Testis (tissue), 3 donors: ENCODE measurements around the gene FRMD3. TPM values are rescaled to one million over a fixed set of nuclear protein-coding genes. Genes with fewer than 3 reads are reported as not detected.

Experiments
- DNase-seq: peaks from one replicate; pipeline ENCODE4 v3.0.0-alpha.2; 2019
- H3K27ac ChIP-seq, 2 donors: fragments of 200-600 bp; sonication (generic); one replicate each; pipeline ENCODE4 v1.5.1; 2019
- H3K27me3 ChIP-seq: fragments of 200-600 bp; sonication (generic); one replicate; pipeline ENCODE4 v1.5.1; 2019
- H3K36me3 ChIP-seq: fragments of 200-600 bp; sonication (generic); one replicate; pipeline ENCODE4 v1.5.1; 2017; ENCODE audit warnings: low read depth; ENCODE audit errors: missing control alignments
- H3K4me1 ChIP-seq: fragments of 200-600 bp; sonication (generic); one replicate; pipeline ENCODE4 v1.5.1; 2019
- H3K4me3 ChIP-seq, 2 donors: fragments of 200-600 bp; sonication (generic); one replicate each; pipeline ENCODE4 v1.5.1; 2017 to 2019
- H3K9me3 ChIP-seq: fragments of 200-600 bp; sonication (generic); one replicate; pipeline ENCODE4 v1.5.1; 2017
- CTCF ChIP-seq, 3 experiments: fragments of 450-650 bp in 2 of 3; fragments of 200-600 bp in 1 of 3; sonication (generic) in 1 of 3; IDR thresholded peaks; one replicate each; pipeline ENCODE4 v1.5.1; 2016 to 2019; ENCODE audit warnings: antibody characterized with exemption in 3 of 3, mild to moderate bottlenecking in 2 of 3, moderate library complexity in 1 of 3
- POLR2A ChIP-seq: fragments of 450-650 bp; IDR thresholded peaks from one replicate; pipeline ENCODE4 v1.6.1; 2017; ENCODE audit warnings: antibody characterized with exemption, mild to moderate bottlenecking, moderate library complexity
- WGBS, 2 donors: methylation state at CpG; one replicate each; pipeline ENCODE4 v1.1.5; 2018; 5-methylcytosine and 5-hydroxymethylcytosine counted together
- intact Hi-C: fragments of 100-400 bp; cut with DNase I; formaldehyde crosslinking; loops from one replicate; pipeline ENCODE4 v1.15.1; 2023; ENCODE audit warnings: low total_unique reads
- polyA plus RNA-seq: library from polyadenylated mRNA; stranded (reverse); fragments of 350-450 nt; fragmentation: Illumina TruSeq; extraction: RNeasy Lipid Tissue Mini Kit (QIAGEN cat#74804); gene quantifications from one replicate; pipeline ENCODE4 v1.2.3, GENCODE V29; 2014; ENCODE audit warnings: low read depth, low replicate concordance; ENCODE audit not compliant: insufficient read depth
- total RNA-seq, 2 donors: library from RNA; depleted of rRNA; stranded (reverse); fragments of >200 nt; gene quantifications; one replicate each; pipeline ENCODE4 v1.2.3, GENCODE V29; 2016

Gene FRMD3
- total and polyA plus RNA-seq, 3 donors from 2014 or later = 5.5 to 16.2 (median 12.5) TPM

DNA sequence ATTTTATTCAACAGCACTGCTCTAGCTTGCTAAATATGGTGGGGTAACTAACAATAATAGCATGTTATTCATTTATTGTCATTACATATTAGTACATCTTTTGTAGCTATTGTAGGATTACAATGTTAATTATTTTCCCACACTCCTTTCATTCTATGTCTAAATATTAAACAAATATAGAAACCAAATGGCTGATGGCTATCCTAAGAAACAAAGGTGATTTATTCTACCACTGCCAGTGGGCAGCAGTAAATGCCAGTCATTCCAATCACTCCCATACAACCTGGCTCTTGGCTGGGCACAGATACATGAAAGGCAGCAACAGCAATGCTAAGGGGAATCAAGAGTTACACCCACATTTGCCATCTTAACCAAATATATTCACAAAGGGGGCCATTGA is 84.1 kb downstream of the FRMD3 start:
- DNase-seq = no peak
- TF ChIP-seq POLR2A (no peak), CTCF (IDR thresholded peaks at IDR 0.05) (no peak)
- H3K36me3 ChIP-seq = no peaks in the 10 kb centered on the region
- no peaks in the 10 kb centered on the region for H3K4me1 ChIP-seq
- H3K9me3 ChIP-seq = no peaks in the 10 kb centered on the region
- intact Hi-C loops = no loop called here
- no peaks in the 10 kb centered on the region for H3K27me3 ChIP-seq
- no peak overlapping the region for H3K27ac ChIP-seq
- no peak overlapping the region for H3K4me3 ChIP-seq

- Histone ChIP-seq H3K4me1 (peaks cover 4% of the 10 kb centered on the region), H3K36me3 (no peaks in the 10 kb centered on the region), H3K27me3 (no peaks in the 10 kb centered on the region), H3K9me3 (no peaks in the 10 kb centered on the region), H3K27ac (no peak overlapping the region), H3K4me3 (no peak overlapping the region)
- 83 to 88% methylated on average over 4 of the region's 4 CpGs for WGBS, 2 donors
- intact Hi-C loops = no loop called here
- DNase-seq = no peak
- no peak for TF ChIP-seq POLR2A
- no peak for TF ChIP-seq CTCF (IDR thresholded peaks at IDR 0.05)
These were observed 86.9 kb downstream of the FRMD3 start for GRCh38 chr9:83451308-83451707.

DNA sequence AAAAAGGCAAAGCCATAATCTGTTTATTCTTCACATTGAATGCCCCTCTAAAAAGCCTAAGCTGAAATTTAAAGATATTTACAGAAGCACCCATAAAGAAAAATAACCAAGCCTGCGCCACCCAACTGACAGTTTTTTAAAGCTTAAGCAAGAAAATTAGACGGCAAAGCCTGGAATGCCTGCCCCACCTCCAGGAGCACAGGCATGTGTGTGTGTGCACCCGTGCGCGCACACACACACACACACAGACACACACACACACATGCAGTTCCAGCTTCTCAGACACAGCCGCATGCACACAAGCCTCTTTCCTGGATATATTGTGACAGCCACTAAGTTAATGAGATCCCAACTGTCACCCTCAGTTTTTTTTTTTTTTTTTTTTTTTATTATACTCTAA is 88.2 kb downstream of the FRMD3 start:
- Histone ChIP-seq H3K36me3 (no peaks in the 10 kb centered on the region), H3K4me1 (peaks cover 4% of the 10 kb centered on the region), H3K9me3 (no peaks in the 10 kb centered on the region), H3K4me3 (no peak overlapping the region), H3K27me3 (no peaks in the 10 kb centered on the region), H3K27ac (no peak overlapping the region)
- 80 to 84% methylated on average over 6 of the region's 6 CpGs for WGBS, 2 donors
- no peak for DNase-seq
- TF ChIP-seq CTCF (IDR thresholded peaks at IDR 0.05) = no peak
- TF ChIP-seq POLR2A = no peak
- intact Hi-C loops = no loop called here

DNA sequence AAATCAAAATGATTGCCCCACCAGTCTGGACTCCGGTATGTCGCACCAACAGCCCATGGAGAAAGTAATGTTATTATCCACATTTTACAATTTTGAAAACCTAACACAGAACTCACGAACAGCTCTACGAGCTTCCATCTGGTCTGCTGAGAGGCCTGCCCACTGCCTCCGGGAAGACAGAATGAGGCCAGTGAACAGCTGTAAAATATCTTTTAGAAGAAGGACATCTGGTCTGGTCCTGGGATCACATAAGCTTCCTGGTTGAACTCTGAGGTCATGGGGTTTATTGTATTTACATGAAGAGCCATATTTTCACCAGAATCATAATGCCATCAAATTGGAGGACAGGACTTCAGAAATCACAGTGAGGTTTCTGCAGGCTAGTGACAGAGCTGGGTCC is 89.0 kb downstream of the FRMD3 start:
- DNase-seq = no peak
- WGBS, 2 donors = 39 to 75% methylated on average over 5 of the region's 5 CpGs
- TF ChIP-seq CTCF (IDR thresholded peaks at IDR 0.05) = no peak
- TF ChIP-seq POLR2A = no peak
- intact Hi-C loops = no loop called here
- Histone ChIP-seq H3K4me3 (no peak overlapping the region), H3K27ac (no peak overlapping the region), H3K4me1 (peaks cover 9% of the 10 kb centered on the region), H3K27me3 (no peaks in the 10 kb centered on the region), H3K9me3 (no peaks in the 10 kb centered on the region), H3K36me3 (no peaks in the 10 kb centered on the region)

- no peaks in the 10 kb centered on the region for H3K27me3 ChIP-seq
- no peak for DNase-seq
- TF ChIP-seq POLR2A = no peak
- TF ChIP-seq CTCF (IDR thresholded peaks at IDR 0.05) = no peak
- intact Hi-C loops = no loop called here
- H3K36me3 ChIP-seq = no peaks in the 10 kb centered on the region
- H3K4me3 ChIP-seq = no peak overlapping the region
- H3K27ac ChIP-seq = no peak overlapping the region
- H3K4me1 ChIP-seq = peaks cover 9% of the 10 kb centered on the region
- WGBS, 2 donors = 60 to 83% methylated on average over 5 of the region's 5 CpGs
- no peaks in the 10 kb centered on the region for H3K9me3 ChIP-seq
These were observed 89.6 kb downstream of the FRMD3 start for GRCh38 chr9:83448626-83449025.
